NCI-H82 (cell line): ENCODE data around the gene ZBED5.
"Not testable (repeated sequence)": the region's sequence is repeated elsewhere in the genome, so short reads cannot be mapped to it uniquely, and the experiment has no call there.

Source experiments
- DNase-seq: peaks from one replicate; lab custom pipeline; 2025; lab: John Stamatoyannopoulos, UW

Gene ZBED5

DNA sequence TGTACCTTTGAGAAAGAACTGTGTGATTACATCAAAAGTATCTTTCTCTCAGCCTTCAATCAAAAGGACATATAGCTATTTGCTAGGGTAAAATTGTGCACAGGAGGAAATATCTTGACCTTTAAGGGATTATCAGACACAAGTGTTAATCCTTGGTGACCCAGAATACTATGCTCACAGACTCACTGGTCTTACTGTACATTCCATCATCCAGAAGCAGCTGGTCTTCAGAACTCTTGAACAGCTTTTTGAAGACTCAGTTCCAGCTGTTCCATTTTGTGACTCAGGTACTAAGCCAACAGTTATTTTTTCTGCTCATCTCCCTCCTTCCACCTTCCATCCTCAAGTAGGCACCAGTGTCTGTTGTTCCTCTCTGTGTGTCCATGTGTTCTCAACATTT is 19.8 kb downstream of the ZBED5 start:
- DNase-seq: no peak

DNA sequence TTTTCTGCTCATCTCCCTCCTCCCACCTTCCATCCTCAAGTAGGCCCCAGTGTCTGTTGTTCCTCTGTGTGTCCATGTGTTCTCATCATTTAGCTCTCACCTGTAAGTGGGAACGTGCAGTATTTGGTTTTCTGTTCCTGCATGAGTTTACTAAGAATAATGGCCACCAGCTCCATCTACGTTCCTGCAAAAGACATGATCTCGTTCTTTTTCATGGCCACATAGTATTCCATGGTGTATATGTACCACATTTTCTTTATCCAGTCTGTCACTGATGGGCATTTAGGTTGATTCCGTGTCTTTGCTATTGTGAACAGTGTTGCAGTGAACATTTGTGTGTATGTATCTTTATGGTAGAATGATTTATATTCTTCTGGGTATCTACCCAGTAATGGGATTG is 21.0 kb downstream of the ZBED5 start:
- DNase-seq: not testable (repeated sequence)

DNA sequence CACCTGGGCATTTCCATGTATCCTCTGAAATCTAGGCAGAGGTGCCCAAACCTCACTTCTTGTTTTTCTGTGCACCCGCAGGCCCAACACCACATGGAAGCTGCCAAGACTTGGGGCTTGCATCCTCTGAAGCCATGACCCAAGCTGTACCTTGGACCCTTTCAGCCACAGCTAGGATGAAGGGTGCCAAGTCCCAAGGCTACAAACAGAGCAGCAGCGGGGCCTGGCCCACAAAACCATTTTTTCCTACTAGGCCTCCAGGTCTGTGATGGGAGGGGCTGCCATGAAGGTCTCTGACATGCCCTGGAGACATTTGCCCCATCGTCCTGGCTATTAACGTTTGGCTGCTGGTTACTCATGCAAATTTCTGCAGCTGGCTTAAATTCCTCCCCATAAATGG is 28.7 kb downstream of the ZBED5 start:
- DNase-seq: no peak

DNA sequence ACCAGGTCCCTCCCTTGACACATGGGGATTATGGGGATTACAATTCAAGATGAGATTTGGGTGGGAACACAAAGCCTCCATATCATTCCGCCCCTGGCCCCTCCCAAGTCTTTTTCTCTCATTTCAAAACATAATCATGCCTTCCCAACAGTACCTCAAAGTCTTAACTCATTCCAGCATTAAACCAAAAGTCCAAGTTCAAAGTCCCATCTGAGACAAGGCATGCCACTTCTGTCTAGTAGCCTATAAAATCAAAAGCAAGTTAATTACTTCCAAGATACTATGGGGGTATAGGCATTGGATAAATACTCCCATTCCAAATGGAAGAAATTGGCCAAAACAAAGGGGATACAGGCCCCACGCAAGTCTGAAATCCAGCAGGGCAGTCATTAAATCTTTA is 29.5 kb downstream of the ZBED5 start:
- DNase-seq: peak; percentile 8

DNA sequence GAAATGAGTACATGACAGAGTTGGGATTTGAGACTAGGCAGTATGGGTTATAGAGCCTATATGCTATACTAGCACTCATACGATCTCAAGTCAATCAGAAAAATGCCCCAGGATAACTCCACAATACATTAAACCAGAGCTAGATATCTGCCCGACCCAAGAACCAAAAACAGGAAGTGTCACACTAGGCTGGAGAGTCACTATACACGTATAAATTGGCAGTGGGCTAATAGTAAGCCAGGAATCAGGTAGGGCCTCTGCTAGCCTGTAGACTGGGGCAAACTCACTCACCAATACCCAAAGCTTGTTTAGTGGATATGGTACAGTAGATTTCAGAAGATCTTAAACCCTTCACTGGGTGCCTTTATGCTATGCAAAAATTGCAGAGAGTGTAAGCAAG is 33.0 kb downstream of the ZBED5 start:
- DNase-seq: no peak

DNA sequence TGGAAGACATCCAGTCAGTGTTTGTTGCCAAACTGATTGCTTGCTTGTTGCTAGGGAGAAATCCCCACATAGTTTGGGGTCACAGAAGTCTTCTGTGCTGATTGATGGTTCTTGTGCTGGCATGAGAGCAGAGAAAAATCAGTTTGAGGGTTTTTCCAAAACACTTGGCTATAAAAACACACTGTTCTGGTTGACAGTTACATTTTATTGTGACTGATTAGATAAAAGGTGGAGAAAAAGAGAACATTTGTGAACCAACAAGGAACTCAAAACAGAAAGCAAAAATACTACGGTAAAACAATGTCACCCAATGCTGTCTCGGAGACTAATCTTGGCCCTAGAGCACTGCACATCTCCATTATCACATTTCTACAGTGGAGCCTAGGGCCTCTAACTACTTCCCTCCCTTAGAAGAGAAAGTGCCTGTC is 34.7 kb downstream of the ZBED5 start:
- no peak for DNase-seq

DNA sequence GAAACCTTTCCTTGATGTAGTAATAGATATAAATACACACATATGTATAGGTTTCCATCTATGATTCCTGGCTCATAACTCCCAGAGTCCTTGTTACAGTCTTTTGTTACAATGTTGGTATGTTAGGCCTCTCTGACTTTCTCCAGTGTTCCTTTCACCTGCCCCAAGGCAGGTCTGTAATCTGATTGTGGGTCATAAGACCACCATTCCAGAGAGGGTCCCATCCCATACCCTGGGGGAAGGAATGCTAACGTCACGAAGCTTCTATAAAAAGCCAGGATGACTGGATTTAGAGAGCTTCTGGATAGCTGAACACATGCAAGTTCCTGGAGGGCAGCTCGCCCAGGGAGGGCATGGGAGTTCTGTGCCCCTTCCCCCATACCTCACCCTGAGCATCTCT is 35.4 kb downstream of the ZBED5 start:
- not testable (repeated sequence) for DNase-seq

DNA sequence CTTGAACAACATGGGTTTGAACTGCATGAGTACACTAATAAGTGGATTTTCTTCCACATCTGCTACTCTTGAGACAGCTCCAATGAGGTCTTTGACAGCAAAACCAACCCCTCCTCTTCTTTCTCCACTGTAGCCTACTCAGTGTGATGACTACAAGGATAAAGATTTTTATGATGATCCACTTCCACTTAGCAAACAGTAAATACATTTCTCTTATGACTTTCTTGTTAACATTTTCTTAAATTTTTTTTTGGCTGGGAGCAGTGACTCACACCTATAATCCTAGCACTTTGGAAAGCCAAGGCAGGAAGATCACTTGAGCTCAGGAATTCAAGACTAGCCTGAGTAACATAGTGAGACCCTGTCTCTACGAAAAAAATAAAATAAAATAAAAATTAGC is 39.3 kb downstream of the ZBED5 start:
- peak; percentile 67 for DNase-seq

DNA sequence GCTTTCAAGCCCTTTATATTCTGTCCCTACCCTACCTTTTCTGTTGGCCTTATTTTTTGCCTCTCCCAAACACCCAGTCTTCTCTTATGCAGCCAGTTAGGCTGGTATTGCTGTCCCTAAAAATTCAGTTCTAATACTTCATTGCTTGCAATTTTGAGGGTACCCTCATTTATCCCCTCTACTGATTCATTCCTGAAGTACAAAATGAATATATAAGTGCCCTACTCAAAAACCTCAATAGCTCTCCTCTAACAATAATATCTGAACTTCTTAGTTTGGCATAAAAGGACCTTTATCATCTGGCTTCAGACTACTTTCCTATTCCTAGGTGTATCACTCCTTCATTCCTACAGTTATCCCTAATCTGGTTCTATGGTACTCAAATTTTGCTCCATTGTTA is 43.9 kb downstream of the ZBED5 start:
- no peak for DNase-seq

DNA sequence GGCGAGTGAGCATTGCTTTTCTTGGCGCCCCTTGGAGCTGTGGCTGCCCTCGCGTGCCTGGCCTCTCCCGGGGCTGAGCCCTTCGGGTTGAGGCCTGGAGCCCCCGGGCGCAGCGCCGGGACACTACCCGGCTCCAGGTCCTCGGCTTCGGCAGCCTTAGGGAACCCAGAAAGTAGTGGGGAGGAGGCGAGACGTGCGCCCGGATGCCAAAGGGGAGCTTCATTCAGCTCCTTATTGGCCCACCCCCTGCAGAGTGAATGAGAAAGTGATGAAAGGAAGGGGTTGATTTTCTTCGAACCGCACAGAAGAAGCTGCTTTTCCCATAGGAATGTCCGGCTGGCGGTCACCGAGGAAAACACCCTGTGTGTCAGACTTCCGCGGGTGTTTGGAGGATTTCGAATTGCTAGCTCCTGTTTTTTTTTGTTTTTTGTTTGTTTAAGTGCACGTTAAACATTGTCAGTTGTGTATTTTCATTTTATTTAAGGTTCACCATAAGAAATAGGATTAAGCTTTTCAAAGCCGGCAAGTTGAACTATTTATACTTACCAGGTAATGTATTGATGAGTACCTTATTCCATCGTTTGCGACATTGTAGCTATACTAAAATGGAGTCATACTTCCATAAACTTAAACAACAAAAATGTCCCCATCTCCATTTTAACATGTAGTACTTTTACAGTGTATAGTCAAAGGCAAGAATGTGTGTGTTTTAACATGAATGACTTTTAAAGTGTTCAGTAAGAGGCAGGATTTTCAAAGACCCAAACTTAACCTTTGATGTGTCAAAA is 48.3 kb downstream of the ZBED5 start:
- DNase-seq: peak; percentile 72

DNA sequence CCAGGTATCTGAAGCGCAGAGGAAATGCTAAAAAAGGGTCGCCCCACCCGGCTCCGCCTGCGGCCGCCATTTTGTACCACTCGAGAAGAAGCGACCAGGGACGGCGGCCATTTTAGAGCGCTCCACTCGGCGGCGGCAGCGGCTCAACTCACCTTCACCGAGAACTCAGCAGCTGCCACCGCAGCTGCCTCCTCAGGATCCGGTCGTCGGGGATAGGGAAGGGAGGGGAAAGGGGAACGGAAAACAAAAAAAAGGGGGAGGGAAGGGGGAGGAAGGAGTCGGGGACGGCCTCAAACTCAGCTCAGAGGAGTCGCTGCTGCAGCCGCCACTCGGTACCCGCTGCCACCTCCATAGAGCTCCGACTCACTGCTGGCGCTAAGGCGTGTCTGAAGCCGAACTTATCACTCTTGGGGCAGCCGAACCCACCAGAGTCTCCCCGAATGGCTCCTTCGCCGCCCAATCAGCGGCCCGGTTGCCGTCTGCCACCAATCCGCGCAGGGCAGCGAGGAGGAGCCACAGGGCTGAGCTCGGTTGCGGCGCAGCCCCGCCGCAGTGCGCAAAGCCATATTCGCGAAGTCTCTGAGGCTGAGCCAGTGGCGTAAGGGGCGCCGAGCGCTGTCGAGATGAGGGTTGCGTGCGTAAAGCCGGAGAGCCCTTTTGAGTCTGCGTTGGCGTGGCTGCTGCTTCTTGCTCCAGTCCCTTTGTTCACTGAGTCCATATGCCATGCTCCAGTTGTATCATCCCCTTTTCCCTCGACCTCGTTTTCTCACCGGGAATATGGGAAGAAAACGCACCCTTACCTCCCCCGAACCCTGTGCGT is 49.1 kb downstream of the ZBED5 start, which contains the start of gene EIF4G2:
TSS of gene EIF4G2 (minus strand) at position 374 of the 820 bp plus-strand sequence.
- peak; percentile 98 for DNase-seq

DNA sequence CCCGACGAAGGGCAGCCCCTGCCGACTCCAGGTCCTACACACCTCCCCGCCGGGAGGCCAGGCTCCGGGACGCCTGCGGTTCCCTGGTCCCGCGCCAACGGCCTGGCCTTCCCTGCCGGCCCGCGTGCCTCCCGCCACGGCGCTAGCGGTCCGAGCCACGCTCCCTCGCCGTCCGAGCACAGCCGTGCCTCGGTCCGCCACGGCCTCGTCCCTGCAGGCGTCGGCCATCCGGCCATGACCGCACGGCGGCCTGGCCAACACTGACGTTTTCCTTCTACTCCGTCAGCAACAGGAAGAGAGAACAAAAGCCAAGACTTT is 49.7 kb downstream of the ZBED5 start:
- no peak for DNase-seq

DNA sequence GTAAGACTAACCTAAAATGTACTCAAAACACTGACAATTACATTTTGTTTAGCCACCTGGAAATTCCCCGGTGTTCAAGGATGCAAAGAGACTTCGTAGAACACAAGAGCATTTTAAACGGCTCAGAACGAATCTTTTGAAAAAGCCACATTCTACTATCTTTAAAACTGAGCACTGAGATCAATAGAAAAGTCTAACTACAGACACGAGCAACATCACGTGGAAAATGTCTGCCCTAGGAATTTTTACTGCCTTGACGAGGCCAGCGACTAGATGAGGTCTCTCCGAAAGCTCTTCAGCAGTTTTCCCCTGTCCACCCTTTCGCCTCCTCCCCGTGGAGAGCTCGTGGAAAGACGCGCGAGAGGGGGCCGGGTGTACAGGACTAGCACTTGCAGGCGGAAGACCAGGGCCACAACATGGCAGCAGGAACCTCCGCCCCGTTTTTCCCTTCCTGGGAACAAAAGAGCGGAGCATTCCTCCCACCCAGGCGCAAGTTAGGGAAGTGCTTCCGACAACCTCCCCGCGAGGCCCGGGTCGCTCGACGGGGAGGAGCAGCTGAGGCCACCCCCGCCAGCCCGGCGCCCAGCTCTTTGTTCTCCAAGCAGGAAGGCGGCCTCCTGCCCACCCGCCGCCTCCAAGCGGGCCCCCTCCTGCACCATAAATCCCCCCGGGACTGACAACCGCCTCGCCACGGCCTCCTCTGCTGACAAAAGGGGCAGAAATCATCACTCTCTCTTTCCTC is 50.2 kb downstream of the ZBED5 start:
- peak; percentile 49 for DNase-seq

DNA sequence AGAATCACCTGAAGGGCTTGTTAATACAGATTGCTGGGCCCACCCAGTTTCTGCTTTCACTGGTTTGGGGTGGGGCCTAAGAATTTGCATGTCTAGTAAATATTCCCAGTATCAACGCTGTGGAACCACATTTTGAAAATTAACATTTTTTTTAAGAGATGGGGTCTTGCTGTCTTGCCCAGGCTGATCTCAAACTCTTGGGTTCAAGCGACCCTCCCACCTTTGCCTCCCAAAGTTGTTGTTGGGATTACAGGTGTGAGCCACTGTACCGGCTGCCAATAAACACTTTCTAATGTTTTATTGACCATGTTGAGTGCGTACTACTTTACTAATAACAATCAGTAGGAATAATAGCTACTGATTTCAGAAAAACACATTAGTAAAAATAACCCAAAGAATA is 51.6 kb downstream of the ZBED5 start:
- DNase-seq: no peak

DNA sequence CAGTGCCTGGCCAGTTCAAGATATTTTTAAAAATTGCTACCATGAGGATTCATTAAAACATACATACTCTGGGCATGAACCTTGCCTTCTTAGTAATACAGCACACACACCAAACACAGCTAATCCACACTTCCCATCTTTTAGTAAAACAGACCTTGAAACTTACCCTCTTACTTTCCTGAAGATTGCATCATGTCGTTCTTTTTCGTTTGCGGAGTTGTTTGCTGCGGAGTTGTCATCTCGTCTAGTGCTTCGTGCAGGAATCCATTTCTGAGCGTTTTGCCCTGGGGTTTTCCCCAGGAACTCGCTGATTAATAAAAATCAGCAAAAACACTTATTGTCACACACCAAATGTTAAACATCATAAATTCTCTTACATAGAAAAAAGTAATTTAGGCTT is 52.1 kb downstream of the ZBED5 start:
- DNase-seq: no peak

DNA sequence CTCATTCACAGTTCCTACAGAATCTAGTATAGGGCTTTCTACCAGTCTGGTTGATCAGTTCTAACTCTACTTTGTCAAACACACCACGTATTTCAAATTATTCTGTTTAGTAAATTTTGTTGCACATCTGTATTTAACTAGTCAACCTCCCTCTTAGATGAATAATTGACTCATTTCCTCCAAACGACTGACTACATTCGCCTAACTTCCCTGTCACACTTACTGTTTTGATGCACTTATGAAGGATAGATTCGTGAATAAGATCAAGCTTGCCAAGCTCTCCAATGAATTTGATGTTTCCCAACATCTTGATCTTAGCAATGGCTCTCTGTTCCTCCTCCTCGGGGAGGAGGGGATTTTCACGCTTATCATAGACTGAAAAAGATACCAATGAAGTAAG is 54.2 kb downstream of the ZBED5 start:
- no peak for DNase-seq
